ENCODE data around the gene GNG7. TPM values are rescaled to one million over a fixed set of nuclear protein-coding genes. Genes with fewer than 3 reads are reported as not detected.

GNG7 gene
- total RNA-seq, 1 experiment from 2014 or later = 1.1 TPM

GRCh38 chr19:2575734-2576481, 126.6 kb downstream of the GNG7 start:
- BruUV-seq (replicated peaks) = no TSS peak
- no peaks in the 10 kb centered on the region for H3K79me2 ChIP-seq (ENCODE audit: low read length)
- H3F3A ChIP-seq (ENCODE audit: low read length, unreplicated experiment) = peaks cover 4% of the 10 kb centered on the region
- no peaks in the 10 kb centered on the region for H3K36me3 ChIP-seq (ENCODE audit: low read depth, low read length)
- intact Hi-C loops (cut with micrococcal nuclease) = no loop called here
- TF ChIP-seq EZH2phosphoT487 (IDR thresholded peaks at IDR 0.05; ENCODE audit: borderline replicate concordance, low read length) = no peak
- TF ChIP-seq CTCF (conservative IDR thresholded peaks at IDR 0.05; ENCODE audit: low read depth, low read length) = no peak
- no peak for TF ChIP-seq EZH2 (IDR thresholded peaks at IDR 0.05; ENCODE audit: low read length, unreplicated experiment)
- DNase-seq = no peak
- no peak overlapping the region for H3K27ac ChIP-seq (ENCODE audit: low read length)
- no peak overlapping the region for H3K4me2 ChIP-seq (ENCODE audit: low read length)
- H3K4me1 ChIP-seq (ENCODE audit: insufficient read depth, low read length) = peaks cover 22% of the 10 kb centered on the region
- no peak for ATAC-seq
- H3K9me2 ChIP-seq (replicated peaks; ENCODE audit: low read length) = no peaks in the 10 kb centered on the region
- ChIA-PET POLR2A (ENCODE audit: unreplicated experiment) (no interaction called here), CTCF (no interaction called here)
- no peak overlapping the region for H2AFZ ChIP-seq (ENCODE audit: low read length)
- H3K9me3 ChIP-seq (ENCODE audit: low read length) = no peaks in the 10 kb centered on the region
- no peak overlapping the region for H3K4me3 ChIP-seq (ENCODE audit: low read length)
- no peaks in the 10 kb centered on the region for H3K27me3 ChIP-seq (ENCODE audit: low read length)
- no peak overlapping the region for H3K9ac ChIP-seq (ENCODE audit: low read length)
- no peaks in the 10 kb centered on the region for H4K20me1 ChIP-seq (ENCODE audit: low read length)

GRCh38 chr19:2574971-2575630, 127.4 kb downstream of the GNG7 start:
- H3K9me3 ChIP-seq (ENCODE audit: low read length) = no peaks in the 10 kb centered on the region
- H3K4me1 ChIP-seq (ENCODE audit: insufficient read depth, low read length) = peaks cover 22% of the 10 kb centered on the region
- no peak overlapping the region for H3K4me3 ChIP-seq (ENCODE audit: low read length)
- TF ChIP-seq CTCF (conservative IDR thresholded peaks at IDR 0.05; ENCODE audit: low read depth, low read length) (no peak), EZH2phosphoT487 (IDR thresholded peaks at IDR 0.05; ENCODE audit: borderline replicate concordance, low read length) (no peak), EZH2 (IDR thresholded peaks at IDR 0.05; ENCODE audit: low read length, unreplicated experiment) (no peak)
- POLR2A ChIA-PET (ENCODE audit: unreplicated experiment) = no interaction called here
- H3K27me3 ChIP-seq (ENCODE audit: low read length) = no peaks in the 10 kb centered on the region
- H3F3A ChIP-seq (ENCODE audit: low read length, unreplicated experiment) = peaks cover 4% of the 10 kb centered on the region
- no peak overlapping the region for H2AFZ ChIP-seq (ENCODE audit: low read length)
- ATAC-seq = no peak
- H3K36me3 ChIP-seq (ENCODE audit: low read depth, low read length) = no peaks in the 10 kb centered on the region
- BruUV-seq (replicated peaks) = no TSS peak
- no peak overlapping the region for H3K4me2 ChIP-seq (ENCODE audit: low read length)
- H3K9ac ChIP-seq (ENCODE audit: low read length) = no peak overlapping the region
- H3K9me2 ChIP-seq (replicated peaks; ENCODE audit: low read length) = no peaks in the 10 kb centered on the region
- H3K79me2 ChIP-seq (ENCODE audit: low read length) = no peaks in the 10 kb centered on the region
- CTCF ChIA-PET = no interaction called here
- no peak for DNase-seq
- intact Hi-C loops (cut with micrococcal nuclease) = no loop called here
- H4K20me1 ChIP-seq (ENCODE audit: low read length) = no peaks in the 10 kb centered on the region
- no peak overlapping the region for H3K27ac ChIP-seq (ENCODE audit: low read length)

- Histone ChIP-seq H3K9me2 (replicated peaks; ENCODE audit: low read length) (no peaks in the 10 kb centered on the region), H3F3A (ENCODE audit: low read length, unreplicated experiment) (peaks cover 4% of the 10 kb centered on the region), H3K4me3 (ENCODE audit: low read length) (no peak overlapping the region), H4K20me1 (ENCODE audit: low read length) (no peaks in the 10 kb centered on the region), H3K4me2 (ENCODE audit: low read length) (no peak overlapping the region), H2AFZ (ENCODE audit: low read length) (no peak overlapping the region), H3K4me1 (ENCODE audit: insufficient read depth, low read length) (peaks cover 22% of the 10 kb centered on the region), H3K27me3 (ENCODE audit: low read length) (no peaks in the 10 kb centered on the region), H3K79me2 (ENCODE audit: low read length) (no peaks in the 10 kb centered on the region), H3K9ac (ENCODE audit: low read length) (no peak overlapping the region), H3K9me3 (ENCODE audit: low read length) (no peaks in the 10 kb centered on the region), H3K27ac (ENCODE audit: low read length) (no peak overlapping the region), H3K36me3 (ENCODE audit: low read depth, low read length) (no peaks in the 10 kb centered on the region)
- TF ChIP-seq EZH2phosphoT487 (IDR thresholded peaks at IDR 0.05; ENCODE audit: borderline replicate concordance, low read length) (no peak), CTCF (conservative IDR thresholded peaks at IDR 0.05; ENCODE audit: low read depth, low read length) (no peak), EZH2 (IDR thresholded peaks at IDR 0.05; ENCODE audit: low read length, unreplicated experiment) (no peak)
- ChIA-PET POLR2A (ENCODE audit: unreplicated experiment) (no interaction called here), CTCF (no interaction called here)
- ATAC-seq (no peak), DNase-seq (no peak)
- BruUV-seq (replicated peaks) = no TSS peak
- intact Hi-C loops (cut with micrococcal nuclease) = no loop called here
Measured at GRCh38 chr19:2574478-2574931, 128.0 kb downstream of the GNG7 start.
